Measurements from ENCODE around the gene PROCA1.

GRCh38 chr17:28715217-28715616, 3.5 kb upstream of the PROCA1 start:
- TF ChIP-seq CTCF (IDR thresholded peaks at IDR 0.05; ENCODE audit: insufficient read depth, low read length, poor library complexity, severe bottlenecking) (no peak), EZH2phosphoT487 (conservative IDR thresholded peaks at IDR 0.05; ENCODE audit: low read length) (no peak)

Data from SU-DHL-6 (cell line).